ENCODE measurements around the gene SUN3.

GRCh38 chr7:48011951-48012350 lies 17.0 kb downstream of the SUN3 start:
- TF ChIP-seq CTCF (IDR thresholded peaks at IDR 0.05) (no peak), POLR2A (IDR thresholded peaks at IDR 0.05) (no peak)

Data from uterus (tissue), 2 donors.